GM12878 (cell line): ENCODE results near the gene DYNLT4. TPM values are rescaled to one million over a fixed set of nuclear protein-coding genes. Genes with fewer than 3 reads are reported as not detected.
A peak's percentile ranks its signal among the peaks of the same experiment; 100 is the strongest.

Source experiments
- ATAC-seq: fragments of 200-7000 bp; cut with Tn5 transposase; 3 replicates; pipeline ENCODE4 v1.9.1; 2020; ENCODE audit warnings: mild to moderate bottlenecking, moderate library complexity
- BruUV-seq: library from RNA; stranded (reverse); fragments of 400-500 nt; replicated peaks from 2 replicates; lab custom pipeline; 2021; lab: Mats Ljungman, UMichigan
- CTCF ChIA-PET: fragments of 300-600 bp; sonication (Branson Sonifier 250); formaldehyde crosslinking; extraction: SDS; loops from one replicate; lab custom pipeline; 2021; ENCODE audit warnings: inconsistent platforms; lab: Yijun Ruan, JAX
- POLR2A ChIA-PET: fragments of 350-600 bp; formaldehyde crosslinking; extraction: SDS; loops from one replicate; lab custom pipeline; 2021; ENCODE audit warnings: inconsistent platforms; lab: Charles Lee
- RAD21 ChIA-PET: fragments of 300-600 bp; sonication (Branson Sonifier 250); formaldehyde crosslinking; loops from one replicate; lab custom pipeline; 2023; ENCODE audit warnings: antibody characterized with exemption; ENCODE audit not compliant: unreplicated experiment; lab: Charles Lee
- SMC1A ChIA-PET: fragments of 300-600 bp; sonication (Branson Sonifier 250); formaldehyde crosslinking; loops from one replicate; lab custom pipeline; 2023; ENCODE audit not compliant: unreplicated experiment, uncharacterized antibody; lab: Charles Lee
- DNase-seq: peaks from one replicate; pipeline ENCODE4 v3.0.0-alpha.2; 2011; ENCODE audit warnings: low read depth, low spot score
- FAIRE-seq: peaks from 3 replicates; lab custom pipeline; 2011; peaks lifted over from hg19 to GRCh38; lab: Jason Lieb, UNC
- H2AFZ ChIP-seq: 2 replicates; pipeline ENCODE4 v1.6.0; 2011; ENCODE audit warnings: low read depth, low read length, control low read depth; ENCODE audit not compliant: control insufficient read depth
- H3K27ac ChIP-seq: 2 replicates; pipeline ENCODE4 v1.5.1; 2011; ENCODE audit warnings: control low read depth; ENCODE audit not compliant: control insufficient read depth, insufficient read depth
- H3K27me3 ChIP-seq, 2 experiments: replicated peaks in 1 of 2; 2 replicates each; pipeline versions ENCODE4 v1.6.0 to v1.6.1; 2011; ENCODE audit warnings: low read length in 1 of 2; ENCODE audit not compliant: control insufficient read depth in 2 of 2, insufficient read depth in 2 of 2
- H3K36me3 ChIP-seq, 2 experiments: 2 replicates each; pipeline ENCODE4 v1.5.1; 2011; ENCODE audit warnings: low read length in 1 of 2; ENCODE audit not compliant: control insufficient read depth in 2 of 2, insufficient read depth in 2 of 2
- H3K4me1 ChIP-seq: 2 replicates; pipeline ENCODE4 v1.6.1; 2011; ENCODE audit warnings: mild to moderate bottlenecking, low read length, moderate library complexity, mixed read lengths; ENCODE audit not compliant: control insufficient read depth, insufficient read depth
- H3K4me2 ChIP-seq: 2 replicates; pipeline ENCODE4 v1.6.0; 2011; ENCODE audit warnings: control low read depth; ENCODE audit not compliant: control insufficient read depth, insufficient read depth
- H3K4me3 ChIP-seq: fragments of 200-600 bp; sonication (generic); 2 replicates; pipeline ENCODE4 v1.5.1; 2016
- H3K79me2 ChIP-seq: 2 replicates; pipeline ENCODE4 v1.6.0; 2011; ENCODE audit warnings: low read length; ENCODE audit not compliant: control insufficient read depth, insufficient read depth
- H3K9ac ChIP-seq: 2 replicates; pipeline ENCODE4 v1.8.0; 2011; ENCODE audit warnings: low read length, control low read depth, mixed read lengths; ENCODE audit not compliant: control insufficient read depth, insufficient read depth
- H3K9me3 ChIP-seq: replicated peaks from 3 replicates; pipeline ENCODE4 v1.5.1; 2011; ENCODE audit warnings: mild to moderate bottlenecking, low read length; ENCODE audit not compliant: control insufficient read depth, insufficient read depth
- H4K20me1 ChIP-seq: 2 replicates; pipeline ENCODE4 v1.6.0; 2011; ENCODE audit not compliant: control insufficient read depth, insufficient read depth
- BCL3 ChIP-seq: IDR thresholded peaks from 2 replicates; pipeline ENCODE4 v1.6.1; 2011; ENCODE audit warnings: borderline replicate concordance, low read depth, mild to moderate bottlenecking, moderate library complexity, low read length; ENCODE audit not compliant: insufficient read depth, poor library complexity, severe bottlenecking
- CBX3 ChIP-seq: fragments of 200-600 bp; sonication (generic); IDR thresholded peaks from 2 replicates; pipeline ENCODE4 v1.6.1; 2016; ENCODE audit warnings: low read depth, borderline replicate concordance
- EGR1 ChIP-seq, 2 experiments: IDR thresholded peaks; 1 replicate in 1 of 2; 2 replicates in 1 of 2; pipeline ENCODE4 v1.6.1; 2011 to 2012; ENCODE audit warnings: low read depth in 2 of 2, low read length in 2 of 2, borderline replicate concordance in 1 of 2, mild to moderate bottlenecking in 1 of 2, moderate library complexity in 1 of 2
- ETV6 ChIP-seq, 2 experiments: fragments of 450-650 bp in 1 of 2; IDR thresholded peaks in 1 of 2; conservative IDR thresholded peaks in 1 of 2; 2 replicates each; pipeline ENCODE4 v1.6.1; 2014; ENCODE audit warnings: antibody characterized with exemption in 1 of 2, borderline replicate concordance in 1 of 2, low read depth in 1 of 2, mild to moderate bottlenecking in 1 of 2, moderate library complexity in 1 of 2
- HDAC2 ChIP-seq: fragments of 200-600 bp; sonication (generic); IDR thresholded peaks from 2 replicates; pipeline ENCODE4 v1.6.1; 2017
- HSF1 ChIP-seq: fragments of 150-350 bp; IDR thresholded peaks from 2 replicates; pipeline ENCODE4 v1.6.1; 2014; ENCODE audit warnings: mild to moderate bottlenecking, low read depth, low read length
- IRF3 ChIP-seq: fragments of 450-650 bp; IDR thresholded peaks from 2 replicates; pipeline ENCODE4 v1.6.1; 2014; ENCODE audit warnings: mild to moderate bottlenecking
- IRF5 ChIP-seq: fragments of 450-650 bp; IDR thresholded peaks from 2 replicates; pipeline ENCODE4 v1.6.1; 2017; ENCODE audit warnings: borderline replicate concordance
- KAT2A ChIP-seq: conservative IDR thresholded peaks from 2 replicates; pipeline ENCODE4 v1.6.1; 2011; ENCODE audit warnings: low read depth, low read length; ENCODE audit not compliant: control insufficient read depth
- MEF2B ChIP-seq: fragments of 450-650 bp; IDR thresholded peaks from 2 replicates; pipeline ENCODE4 v1.6.1; 2018; ENCODE audit warnings: mild to moderate bottlenecking, moderate library complexity; ENCODE audit not compliant: partially characterized antibody, poor library complexity, severe bottlenecking
- RAD51 ChIP-seq: fragments of 450-650 bp; IDR thresholded peaks from 2 replicates; pipeline ENCODE4 v1.6.1; 2016; ENCODE audit warnings: moderate library complexity, mild to moderate bottlenecking, inconsistent platforms
- WRNIP1 ChIP-seq: IDR thresholded peaks from 2 replicates; pipeline ENCODE4 v1.6.1; 2011; ENCODE audit warnings: low read depth, low read length, improper control_type of control experiment, borderline replicate concordance
- YY1 ChIP-seq: IDR thresholded peaks from 2 replicates; pipeline ENCODE4 v1.6.1; 2011; ENCODE audit warnings: low read depth, mild to moderate bottlenecking, low read length
- ZNF207 ChIP-seq: fragments of 450-650 bp; IDR thresholded peaks from 2 replicates; pipeline ENCODE4 v1.6.1; 2014; ENCODE audit warnings: antibody characterized with exemption, mild to moderate bottlenecking, borderline replicate concordance
- WGBS: methylation state at CpG from one replicate; pipeline ENCODE4 v1.1.6; 2016; ENCODE audit warnings: low lambda C conversion rate; ENCODE audit not compliant: insufficient replicate concordance, insufficient coverage; ENCODE audit errors: missing lambda C conversion rate; 5-methylcytosine and 5-hydroxymethylcytosine counted together
- in situ Hi-C: fragments of 300-500 bp; cut with MboI; formaldehyde crosslinking; loops from 9 replicates; pipeline ENCODE4 v1.14.3; 2018; ENCODE audit warnings: mixed read lengths
- intact Hi-C: fragments of 100-400 bp; cut with micrococcal nuclease; formaldehyde crosslinking; loops from one replicate; pipeline ENCODE4 v1.14.2; 2022; ENCODE audit not compliant: unreplicated experiment
- polyA plus RNA-seq, 11 experiments: library from polyadenylated mRNA; depleted of rRNA in 4 of 11; unstranded in 6 of 11; stranded (reverse) in 5 of 11; fragments of >200 nt; fragmentation: Nextera tagmentation in 4 of 11; fragmentation: Illumina TruSeq in 1 of 11; extraction: Ambion mirVana in 4 of 11; extraction: Trizol in 1 of 11; gene quantifications; 1 replicate in 1 of 11; 2 replicates in 10 of 11; pipeline versions ENCODE4 v1.2.1 to v1.2.3, GENCODE V29; 2011 to 2016; ENCODE audit warnings: inconsistent platforms in 2 of 11, missing spikeins in 2 of 11, low read depth in 1 of 11
- total RNA-seq, 4 experiments: library from RNA; depleted of rRNA in 3 of 4; stranded (reverse); fragments of >200 nt in 3 of 4; fragmentation: Illumina TruSeq in 1 of 4; extraction: Trizol in 1 of 4; gene quantifications; 2 replicates each; pipeline versions ENCODE4 v1.2.1 to v1.2.3, GENCODE V29; 2013 to 2021

DYNLT4 gene
- total and polyA plus RNA-seq, 10 of the 15 experiments (the other 5 are each of a cell fraction or from before 2014, with no cell fraction given): 0.23 to 0.28 TPM; not detected in 8

GRCh38 chr1:44810101-44810761 lies 3.1 kb upstream of the DYNLT4 start:
- Histone ChIP-seq H4K20me1 (no peaks in the 10 kb centered on the region), H3K9ac (peak overlapping the region; percentile 75), H3K27me3 (no peaks in the 10 kb centered on the region), H3K79me2 (no peaks in the 10 kb centered on the region), H3K27ac (peak overlapping the region; percentile 95), H3K4me2 (peak overlapping the region; percentile 71), H2AFZ (peak overlapping the region; percentile 70), H3K9me3 (no peaks in the 10 kb centered on the region), H3K36me3 (peaks cover 0 to 4% of the 10 kb centered on the region in 2 experiments; a peak in 3 of 4 replicates), H3K4me3 (no peak overlapping the region), H3K4me1 (peaks cover 52% of the 10 kb centered on the region)
- CTCF ChIA-PET: interaction anchor here (0.5 to 4.1 kb wide), 9 partner anchors 9 to 121 kb away, joined by 3 to 47 read pairs (median 5); partner anchors contain the start of genes PLK3 and RNU5D-1
- ATAC-seq: peak; percentile 14
- RAD21 ChIA-PET: interaction anchor here (1.0 to 3.5 kb wide), 9 partner anchors 9 to 529 kb away, joined by 3 to 41 read pairs (median 17); partner anchors contain the start of genes HECTD3, PLK3, RNU5D-1 and RPS8
- in situ Hi-C loops: no loop called here
- 22% methylated on average over 12 of the region's 12 CpGs for WGBS
- intact Hi-C loops: no loop called here
- SMC1A ChIA-PET: interaction anchor here (1.0 to 4.6 kb wide), 8 partner anchors 9 to 81 kb away, joined by 3 to 52 read pairs (median 6); partner anchors contain the start of genes PLK3, RNU5D-1 and RPS8
- peak; percentile 38 for FAIRE-seq
- POLR2A ChIA-PET: interaction anchor here (0.7 to 5.1 kb wide), 17 partner anchors 8 to 497 kb away, joined by 3 to 59 read pairs (median 6); partner anchors contain the start of genes KIF2C, PLK3, RNU5D-1 and RPS8
- peak; percentile 60 for DNase-seq
- no TSS peak for BruUV-seq
- TF ChIP-seq ZNF207: no peak
- no peak for TF ChIP-seq HSF1
- peak in 1 of 2 experiments; percentile 46; a peak in 2 of 4 replicates for TF ChIP-seq ETV6 (conservative IDR thresholded peaks at IDR 0.05 in 1 of 2, IDR thresholded peaks at IDR 0.05 in 1 of 2; ENCODE audit: borderline replicate concordance in 1 of 2, low read depth in 1 of 2)
- TF ChIP-seq BCL3: peak; percentile 76
- TF ChIP-seq HDAC2: no peak
- TF ChIP-seq MEF2B: no peak
- no peak for TF ChIP-seq CBX3
- peak in 1 of 2 experiments; percentile 71; a peak in 2 of 3 replicates for TF ChIP-seq EGR1 (IDR thresholded peaks at IDR 0.05; ENCODE audit: borderline replicate concordance in 1 of 2, low read depth in 2 of 2, low read length in 2 of 2)
- TF ChIP-seq IRF5: no peak
- no peak for TF ChIP-seq KAT2A
- no peak for TF ChIP-seq WRNIP1
- no peak for TF ChIP-seq RAD51
- TF ChIP-seq YY1: no peak
- no peak for TF ChIP-seq IRF3
